Central memory CD8-positive, alpha-beta T cell (primary cell): ENCODE results near the gene SLC16A1.
A peak's percentile ranks its signal among the peaks of the same experiment; 100 is the strongest.
"Not testable (repeated sequence)": the region's sequence is repeated elsewhere in the genome, so short reads cannot be mapped to it uniquely, and the experiment has no call there.

Source experiments
- ATAC-seq: fragments of 150-1000 bp; cut with Tn5 transposase; replicated peaks from 2 replicates; pipeline ENCODE4 v1.10.0; 2022; ENCODE audit warnings: mild to moderate bottlenecking, moderate FRiP score, moderate number of reproducible peaks; ENCODE audit not compliant: poor library complexity, severe bottlenecking; ENCODE audit errors: extremely low read depth
- DNase-seq, 2 donors: peaks; one replicate each; pipeline ENCODE4 v3.0.0; 2021; ENCODE audit warnings: low spot score in 2 of 2
- H3K27ac Mint-ChIP-seq: one replicate; pipeline ENCODE4 v1.8.0; 2022; ENCODE audit warnings: low read depth, mild to moderate bottlenecking, moderate library complexity, mixed read lengths
- H3K27me3 Mint-ChIP-seq: one replicate; pipeline ENCODE4 v1.8.0; 2022; ENCODE audit warnings: mixed read lengths
- H3K36me3 Mint-ChIP-seq: one replicate; pipeline ENCODE4 v1.8.0; 2022; ENCODE audit warnings: mild to moderate bottlenecking, moderate library complexity, mixed read lengths; ENCODE audit not compliant: insufficient read depth
- H3K4me1 Mint-ChIP-seq: one replicate; pipeline ENCODE4 v1.8.0; 2022; ENCODE audit warnings: mixed read lengths
- H3K4me3 Mint-ChIP-seq: one replicate; pipeline ENCODE4 v1.8.0; 2022; ENCODE audit warnings: mild to moderate bottlenecking, moderate library complexity, mixed read lengths
- H3K9me3 Mint-ChIP-seq: one replicate; pipeline ENCODE4 v1.8.0; 2022; ENCODE audit warnings: mixed read lengths

Gene SLC16A1

DNA sequence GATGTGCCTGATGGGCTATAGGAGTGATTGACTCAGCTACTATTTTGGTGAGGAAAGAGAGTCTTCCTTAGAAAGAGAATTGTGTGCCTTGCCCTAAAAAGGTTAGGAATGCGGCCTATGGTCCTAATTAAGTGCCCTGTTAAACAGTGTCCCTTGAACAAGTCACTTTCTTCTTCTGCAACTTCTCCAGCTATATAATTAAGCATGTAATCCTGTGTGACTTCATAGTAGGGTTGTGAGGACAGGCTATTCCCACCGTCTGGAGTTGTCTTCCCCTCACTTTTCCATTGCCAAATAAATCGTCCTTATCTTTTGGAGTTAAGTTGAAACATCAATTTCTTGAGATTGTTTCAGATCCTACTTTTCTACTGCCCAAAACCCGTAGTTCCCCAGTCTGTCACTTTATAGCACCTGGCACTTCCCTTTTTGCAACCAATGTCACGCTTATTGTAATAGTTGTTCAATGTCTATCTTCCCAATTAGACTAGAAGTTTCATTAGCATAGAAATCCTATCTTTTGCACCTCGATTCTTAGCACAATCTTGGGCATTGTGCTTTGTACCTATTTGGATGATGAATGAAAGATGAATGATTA, 27.6 kb upstream of the SLC16A1 start:
- H3K4me1 Mint-ChIP-seq, result peaks cover 11% of the 10 kb centered on the region
- H3K36me3 Mint-ChIP-seq, result peaks cover 3% of the 10 kb centered on the region
- H3K9me3 Mint-ChIP-seq, result no peaks in the 10 kb centered on the region
- no peak overlapping the region for H3K27ac Mint-ChIP-seq
- H3K4me3 Mint-ChIP-seq, result no peak overlapping the region
- no peaks in the 10 kb centered on the region for H3K27me3 Mint-ChIP-seq
- ATAC-seq (no peak), DNase-seq (no peak)

DNA sequence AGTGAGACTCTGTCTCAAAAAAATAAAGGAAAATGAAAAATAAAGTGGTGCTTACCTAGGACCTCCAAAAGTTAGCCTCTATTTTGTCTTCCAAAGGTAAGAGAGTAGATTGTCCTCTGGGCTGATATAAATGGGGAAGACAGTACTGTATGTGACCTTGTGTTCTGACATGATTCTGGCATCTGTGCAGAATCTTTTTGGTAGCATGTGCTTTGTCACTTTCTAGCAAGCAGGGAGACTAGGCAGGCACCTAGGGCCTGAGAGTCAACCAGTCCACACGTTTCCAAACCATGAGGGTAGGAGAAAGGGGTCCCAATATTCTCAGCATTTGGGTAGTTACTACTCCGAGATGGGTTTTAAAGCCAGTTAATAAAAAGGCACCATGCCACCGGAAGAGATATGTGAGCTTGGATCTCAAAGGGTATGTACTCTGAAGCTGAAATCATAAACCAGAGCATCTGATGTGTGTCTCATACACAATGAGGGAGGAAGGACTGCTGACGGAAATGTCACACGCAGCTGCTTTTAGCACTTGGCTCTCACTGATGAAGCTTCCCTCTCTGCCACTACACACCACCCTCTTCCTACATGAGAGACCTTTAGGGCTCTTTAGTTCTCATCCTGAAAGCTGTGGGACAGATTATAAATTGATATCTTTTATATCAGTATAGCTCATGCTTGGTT, 27.0 kb upstream of the SLC16A1 start:
- no peaks in the 10 kb centered on the region for H3K27me3 Mint-ChIP-seq
- no peaks in the 10 kb centered on the region for H3K9me3 Mint-ChIP-seq
- peaks cover 3% of the 10 kb centered on the region for H3K36me3 Mint-ChIP-seq
- no peak for ATAC-seq
- no peak overlapping the region for H3K4me3 Mint-ChIP-seq
- peaks cover 11% of the 10 kb centered on the region for H3K4me1 Mint-ChIP-seq
- H3K27ac Mint-ChIP-seq, result no peak overlapping the region
- no peak for DNase-seq

- no peak for ATAC-seq
Measured at GRCh38 chr1:112982328-112982727, 26.3 kb upstream of the SLC16A1 start.

DNA sequence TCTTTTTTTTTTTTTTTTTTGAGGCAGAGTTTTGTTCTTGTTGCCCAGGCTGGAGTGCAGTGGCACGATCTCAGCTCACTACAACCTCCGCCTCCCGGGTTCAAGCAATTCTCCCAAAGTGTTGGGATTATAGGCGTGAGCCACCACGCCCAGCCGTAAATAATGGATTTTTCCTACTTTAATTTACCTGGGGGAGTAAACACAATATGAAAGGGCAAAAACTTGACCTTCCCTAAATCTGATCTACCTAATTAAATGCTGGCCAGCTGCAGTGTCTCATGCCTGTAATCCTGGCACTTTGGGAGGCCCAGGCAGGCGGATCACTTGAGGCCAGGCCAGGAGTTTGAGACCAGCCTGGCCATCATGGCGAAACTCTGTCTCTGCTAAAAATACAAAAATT, 25.8 kb upstream of the SLC16A1 start:
- ATAC-seq, H3K27ac Mint-ChIP-seq, H3K36me3 Mint-ChIP-seq, H3K4me3 Mint-ChIP-seq, H3K9me3 Mint-ChIP-seq, DNase-seq, H3K27me3 Mint-ChIP-seq: not testable (repeated sequence)
- H3K4me1 Mint-ChIP-seq, result peaks cover 11% of the 10 kb centered on the region

More at GRCh38 chr1:112982328-112982727, 26.3 kb upstream of the SLC16A1 start:
- Mint-ChIP-seq H3K4me3 (no peak overlapping the region), H3K9me3 (no peaks in the 10 kb centered on the region), H3K36me3 (peaks cover 3% of the 10 kb centered on the region), H3K4me1 (peaks cover 11% of the 10 kb centered on the region), H3K27ac (no peak overlapping the region), H3K27me3 (no peaks in the 10 kb centered on the region)
- no peak for DNase-seq

DNA sequence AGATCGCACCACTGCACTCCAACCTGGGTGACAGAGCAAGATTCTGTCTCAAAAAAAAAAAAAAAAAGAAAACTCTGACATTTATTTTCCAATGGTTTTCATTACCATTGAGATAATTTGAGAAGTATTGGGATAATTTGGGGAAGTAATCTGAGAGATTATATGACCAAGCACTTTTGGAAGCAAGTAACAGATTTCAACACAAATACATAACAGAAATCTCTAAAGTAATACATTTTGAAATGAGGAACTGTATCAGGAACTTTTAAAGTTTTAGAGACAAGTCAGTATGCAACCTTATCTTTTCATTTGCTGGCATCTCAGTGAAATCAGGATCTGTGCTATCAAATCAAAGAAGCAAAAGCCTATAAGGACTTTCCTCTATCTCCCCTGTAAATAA, 25.4 kb upstream of the SLC16A1 start:
- Mint-ChIP-seq H3K4me3 (no peak overlapping the region), H3K27ac (no peak overlapping the region), H3K4me1 (peaks cover 11% of the 10 kb centered on the region), H3K36me3 (peaks cover 3% of the 10 kb centered on the region), H3K9me3 (no peaks in the 10 kb centered on the region), H3K27me3 (no peaks in the 10 kb centered on the region)
- ATAC-seq (no peak), DNase-seq (no peak)

DNA sequence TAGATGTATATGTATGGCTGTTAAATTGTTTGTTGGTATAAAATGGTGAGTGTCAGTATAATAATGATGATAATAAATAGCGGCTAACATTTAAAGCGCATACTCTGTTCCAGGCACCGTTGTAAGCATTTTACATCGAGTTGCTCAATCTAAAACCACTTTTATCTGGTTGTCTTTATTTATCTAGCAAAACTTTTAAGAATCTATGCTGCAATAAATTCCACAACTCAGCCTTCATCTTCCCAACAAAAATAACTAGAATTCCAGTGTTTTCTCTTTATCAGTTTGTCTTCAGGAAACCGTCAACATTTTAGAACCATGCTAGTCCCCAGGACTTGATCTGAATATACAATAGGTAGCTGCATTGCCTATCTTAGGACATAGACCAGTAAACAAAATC, 19.3 kb upstream of the SLC16A1 start:
- no peak overlapping the region for H3K27ac Mint-ChIP-seq
- no peak overlapping the region for H3K4me3 Mint-ChIP-seq
- H3K9me3 Mint-ChIP-seq, result no peaks in the 10 kb centered on the region
- ATAC-seq (no peak), DNase-seq (no peak)
- peaks cover 6% of the 10 kb centered on the region for H3K4me1 Mint-ChIP-seq
- H3K36me3 Mint-ChIP-seq, result peaks cover 4% of the 10 kb centered on the region
- no peaks in the 10 kb centered on the region for H3K27me3 Mint-ChIP-seq

GRCh38 chr1:112974646-112975045, 18.6 kb upstream of the SLC16A1 start:
- Mint-ChIP-seq H3K4me1 (peaks cover 6% of the 10 kb centered on the region), H3K27ac (no peak overlapping the region), H3K9me3 (no peaks in the 10 kb centered on the region), H3K27me3 (no peaks in the 10 kb centered on the region), H3K4me3 (no peak overlapping the region), H3K36me3 (peaks cover 4% of the 10 kb centered on the region)
- ATAC-seq, result no peak
- DNase-seq, result no peak

DNA sequence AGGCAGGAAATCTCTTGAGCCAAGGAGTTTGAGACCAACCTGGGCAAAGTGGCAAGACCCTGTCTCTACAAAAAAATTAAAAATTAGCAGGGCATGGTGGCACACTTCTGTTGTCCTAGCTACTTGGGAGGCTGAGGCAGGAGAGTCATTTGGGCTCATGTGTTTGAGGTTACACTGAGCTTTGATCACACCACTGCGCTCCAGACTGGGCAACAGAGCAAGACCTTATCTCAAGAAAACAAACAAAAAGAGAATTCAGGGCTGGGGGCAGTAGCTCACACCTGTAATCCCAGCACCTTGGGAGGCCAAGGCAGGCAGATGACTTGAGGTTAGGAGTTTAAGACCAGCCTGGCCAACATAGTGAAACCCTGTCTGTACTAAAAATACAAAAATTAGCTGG, 17.8 kb upstream of the SLC16A1 start:
- Mint-ChIP-seq H3K27me3 (no peaks in the 10 kb centered on the region), H3K9me3 (no peaks in the 10 kb centered on the region), H3K36me3 (peaks cover 4% of the 10 kb centered on the region), H3K27ac (no peak overlapping the region), H3K4me3 (no peak overlapping the region), H3K4me1 (peaks cover 6% of the 10 kb centered on the region)
- ATAC-seq, result no peak
- no peak for DNase-seq

DNA sequence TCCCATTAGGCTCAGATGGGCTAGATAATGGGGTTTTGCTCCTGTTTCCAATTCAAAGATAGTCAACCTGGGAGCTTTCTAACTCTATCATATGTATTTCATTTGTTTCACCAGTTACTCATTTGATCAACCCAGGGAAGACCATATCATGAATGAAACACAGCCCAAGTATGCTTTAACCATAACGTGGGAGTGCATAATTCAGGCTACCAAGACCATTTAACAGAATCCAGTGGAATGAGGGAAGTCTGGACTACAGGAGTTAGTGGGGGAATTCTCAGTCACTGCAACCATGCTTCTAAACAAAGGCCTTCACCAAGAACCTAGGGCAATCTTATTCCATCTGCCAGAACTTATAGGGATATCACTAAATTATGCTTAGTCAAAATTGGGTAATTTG, 15.0 kb upstream of the SLC16A1 start:
- Mint-ChIP-seq H3K36me3 (peaks cover 15% of the 10 kb centered on the region), H3K9me3 (no peaks in the 10 kb centered on the region), H3K27me3 (no peaks in the 10 kb centered on the region), H3K4me1 (peaks cover 6% of the 10 kb centered on the region), H3K4me3 (no peak overlapping the region), H3K27ac (no peak overlapping the region)
- DNase-seq, result no peak
- ATAC-seq, result no peak

- Mint-ChIP-seq H3K4me1 (peaks cover 17% of the 10 kb centered on the region), H3K36me3 (peaks cover 32% of the 10 kb centered on the region), H3K4me3 (no peak overlapping the region), H3K27ac (no peak overlapping the region), H3K27me3 (no peaks in the 10 kb centered on the region), H3K9me3 (no peaks in the 10 kb centered on the region)
- no peak for ATAC-seq
- no peak for DNase-seq
Measured at GRCh38 chr1:112964347-112964746, 8.4 kb upstream of the SLC16A1 start.

- Mint-ChIP-seq H3K36me3 (peaks cover 24% of the 10 kb centered on the region), H3K27ac (peak overlapping the region; percentile 80), H3K4me1 (peaks cover 33% of the 10 kb centered on the region), H3K9me3 (no peaks in the 10 kb centered on the region), H3K27me3 (no peaks in the 10 kb centered on the region), H3K4me3 (no peak overlapping the region)
- ATAC-seq (no peak), DNase-seq (no peak)
Measured at GRCh38 chr1:112961072-112961471, 5.1 kb upstream of the SLC16A1 start.

GRCh38 chr1:112960384-112960783, 4.4 kb upstream of the SLC16A1 start:
- ATAC-seq (no peak), DNase-seq (no peak)
- H3K27me3 Mint-ChIP-seq, result no peaks in the 10 kb centered on the region
- no peak overlapping the region for H3K27ac Mint-ChIP-seq
- H3K36me3 Mint-ChIP-seq, result peaks cover 21% of the 10 kb centered on the region
- H3K9me3 Mint-ChIP-seq, result no peaks in the 10 kb centered on the region
- peaks cover 33% of the 10 kb centered on the region for H3K4me1 Mint-ChIP-seq
- H3K4me3 Mint-ChIP-seq, result no peak overlapping the region

DNA sequence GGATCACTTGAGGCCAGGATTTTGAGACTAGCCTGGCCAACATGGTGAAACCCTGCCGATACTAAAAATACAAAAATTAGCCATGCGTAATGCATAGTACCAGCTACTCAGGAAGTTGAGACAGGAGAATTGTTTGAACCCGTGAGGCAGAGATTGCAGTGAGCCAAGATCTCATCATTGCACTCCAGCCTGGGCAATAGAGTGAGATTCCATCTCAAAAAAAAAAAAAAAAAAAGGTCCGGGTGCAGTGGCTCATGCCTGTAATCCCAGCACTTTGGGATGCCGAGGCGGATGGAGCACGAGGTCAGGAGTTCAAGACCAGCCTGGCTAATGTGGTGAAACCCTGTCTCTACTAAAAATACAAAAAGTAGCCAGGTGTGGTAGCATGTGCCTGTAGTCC, 2.2 kb upstream of the SLC16A1 start:
- not testable (repeated sequence) for H3K27me3 Mint-ChIP-seq, DNase-seq, ATAC-seq, H3K27ac Mint-ChIP-seq, H3K9me3 Mint-ChIP-seq
- Mint-ChIP-seq H3K36me3 (peaks cover 10% of the 10 kb centered on the region), H3K4me1 (peaks cover 48% of the 10 kb centered on the region), H3K4me3 (peak overlapping the region; percentile 97)
